ENCODE results near the gene WAPL. TPM values are rescaled to one million over a fixed set of nuclear protein-coding genes. Genes with fewer than 3 reads are reported as not detected.
"Not testable (repeated sequence)": the region's sequence is repeated elsewhere in the genome, so short reads cannot be mapped to it uniquely, and the experiment has no call there.

The WAPL gene
- polyA plus RNA-seq, 3 donors, result 17.8 to 26.5 (median 18.3) TPM

DNA sequence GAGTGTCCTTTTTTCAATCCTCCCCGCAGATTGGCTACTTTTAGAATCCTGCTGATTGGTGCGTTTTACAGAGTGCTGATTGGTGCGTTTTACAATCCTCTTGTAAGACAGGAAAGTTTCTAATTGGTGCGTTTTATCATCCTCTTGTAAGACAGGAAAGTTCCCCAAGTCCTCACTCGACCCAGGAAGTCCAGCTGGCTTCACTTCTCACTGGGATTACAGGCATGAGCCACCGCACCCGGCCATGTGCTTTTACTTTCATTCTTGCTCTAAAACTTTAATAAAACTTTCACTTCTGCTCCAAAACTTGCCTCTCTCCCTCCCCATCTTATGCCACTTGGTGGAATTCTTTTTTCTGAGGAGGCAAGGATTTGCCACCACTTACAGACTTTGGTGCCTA is 17.0 kb upstream of the WAPL start:
- Histone ChIP-seq H3K36me3 (replicated peaks in 1 of 2; ENCODE audit: control insufficient read depth in 1 of 2, insufficient read depth in 2 of 2, low read length in 2 of 2) (no peaks in the 10 kb centered on the region), H3K27me3 (ENCODE audit: control insufficient read depth in 2 of 2, insufficient read depth in 2 of 2, low read length in 2 of 2) (peaks cover 0 to 27% of the 10 kb centered on the region in 2 donors), H3K9me3 (replicated peaks in 1 of 2; ENCODE audit: control insufficient read depth in 1 of 2, insufficient read depth in 1 of 2, low read length in 2 of 2) (peaks cover 0 to 3% of the 10 kb centered on the region in 2 donors), H3K9ac (ENCODE audit: insufficient read depth, low read length, poor library complexity, severe bottlenecking) (no peak overlapping the region), H3K27ac (ENCODE audit: low read depth in 1 of 2, low read length in 2 of 2) (no peak overlapping the region), H3K4me1 (ENCODE audit: control insufficient read depth in 1 of 2, insufficient read depth in 2 of 2, low read length in 2 of 2) (peaks cover 14 to 18% of the 10 kb centered on the region in 2 donors), H4K20me1 (ENCODE audit: insufficient read depth, low read length) (no peaks in the 10 kb centered on the region), H3K4me2 (replicated peaks; ENCODE audit: extremely low read depth, low read length, poor library complexity, severe bottlenecking) (no peak overlapping the region), H3K4me3 (replicated peaks in 1 of 3; ENCODE audit: low read depth in 2 of 3, low read length in 3 of 3) (no peak overlapping the region), H2AFZ (ENCODE audit: insufficient read depth, low read depth, low read length, poor library complexity, severe bottlenecking) (peak overlapping the region; percentile 64), H3K79me2 (ENCODE audit: insufficient read depth, low read length) (no peaks in the 10 kb centered on the region)
- Mint-ChIP-seq H3K36me3 (peaks cover 0 to 6% of the 10 kb centered on the region in 2 donors), H3K4me1 (peaks cover 18% of the 10 kb centered on the region), H3K4me3 (no peak overlapping the region), H3K27me3 (ENCODE audit: low read depth in 3 of 3) (peaks cover 21 to 36% (median 25%) of the 10 kb centered on the region in 3 donors), H3K9me3 (peaks cover 2 to 16% (median 11%) of the 10 kb centered on the region in 7 donors), H3K27ac (peak overlapping the region in 3 of 7 donors; percentile 53 to 74 (median 54))
- peak; percentile 27 to 50 (median 35) for DNase-seq
- TF ChIP-seq CTCF (IDR thresholded peaks at IDR 0.05), result no peak
- intact Hi-C loops (cut with micrococcal nuclease), result no loop called here
- WGBS (ENCODE audit: insufficient coverage), result 5% methylated on average over 3 of the region's 7 CpGs

- H3K27ac Mint-ChIP-seq; H3K9me3 ChIP-seq (replicated peaks in 1 of 2; ENCODE audit: control insufficient read depth in 1 of 2, insufficient read depth in 1 of 2, low read length in 2 of 2); H3K36me3 ChIP-seq (replicated peaks in 1 of 2; ENCODE audit: control insufficient read depth in 1 of 2, insufficient read depth in 2 of 2, low read length in 2 of 2); H2AFZ ChIP-seq (ENCODE audit: insufficient read depth, low read depth, low read length, poor library complexity, severe bottlenecking); H3K4me3 ChIP-seq (replicated peaks in 1 of 3; ENCODE audit: low read depth in 2 of 3, low read length in 3 of 3); DNase-seq; H3K36me3 Mint-ChIP-seq; intact Hi-C loops (cut with micrococcal nuclease); H3K4me2 ChIP-seq (replicated peaks; ENCODE audit: extremely low read depth, low read length, poor library complexity, severe bottlenecking); H3K9ac ChIP-seq (ENCODE audit: insufficient read depth, low read length, poor library complexity, severe bottlenecking); H4K20me1 ChIP-seq (ENCODE audit: insufficient read depth, low read length); H3K79me2 ChIP-seq (ENCODE audit: insufficient read depth, low read length); H3K27ac ChIP-seq (ENCODE audit: low read depth in 1 of 2, low read length in 2 of 2); H3K4me3 Mint-ChIP-seq: not testable (repeated sequence)
- H3K27me3 ChIP-seq (ENCODE audit: control insufficient read depth in 2 of 2, insufficient read depth in 2 of 2, low read length in 2 of 2), result peaks cover 0 to 27% of the 10 kb centered on the region in 2 donors
- 97% methylated on average over 3 of the region's 8 CpGs for WGBS (ENCODE audit: insufficient coverage)
- peaks cover 14 to 18% of the 10 kb centered on the region in 2 donors for H3K4me1 ChIP-seq (ENCODE audit: control insufficient read depth in 1 of 2, insufficient read depth in 2 of 2, low read length in 2 of 2)
- Mint-ChIP-seq H3K27me3 (ENCODE audit: low read depth in 3 of 3) (peaks cover 23 to 36% (median 28%) of the 10 kb centered on the region in 3 donors), H3K4me1 (peaks cover 18% of the 10 kb centered on the region), H3K9me3 (peaks cover 2 to 16% (median 11%) of the 10 kb centered on the region in 7 donors)
Measured at GRCh38 chr10:86538040-86538439, 16.4 kb upstream of the WAPL start.

All from CD14-positive monocyte (primary cell).